Tibial artery (tissue), 4 donors: ENCODE results near the gene SYTL3.

Experiments used
- DNase-seq, 2 donors: peaks; one replicate each; pipeline ENCODE4 v3.0.0-alpha.2; 2019
- H3K27ac ChIP-seq, 2 donors: fragments of 200-600 bp; sonication (generic) in 1 of 2; 1 replicate in 1 of 2; 2 replicates in 1 of 2; pipeline ENCODE4 v1.5.1; 2018 to 2019; ENCODE audit warnings: mild to moderate bottlenecking in 1 of 2
- H3K27me3 ChIP-seq, 2 donors: fragments of 200-600 bp; sonication (generic) in 1 of 2; one replicate each; pipeline versions ENCODE4 v1.5.1 to v1.6.0; 2016 to 2019
- H3K36me3 ChIP-seq, 3 donors: fragments of 200-600 bp; sonication (generic) in 2 of 3; one replicate each; pipeline ENCODE4 v1.5.1; 2016 to 2019; ENCODE audit warnings: mild to moderate bottlenecking in 2 of 3
- H3K4me1 ChIP-seq, 4 donors: fragments of 200-600 bp; sonication (generic) in 2 of 4; 1 replicate in 3 of 4; 2 replicates in 1 of 4; pipeline ENCODE4 v1.5.1; 2016 to 2019
- H3K4me3 ChIP-seq, 2 donors: fragments of 200-600 bp; sonication (generic) in 1 of 2; 1 replicate in 1 of 2; 2 replicates in 1 of 2; pipeline ENCODE4 v1.5.1; 2018 to 2019; ENCODE audit warnings: mild to moderate bottlenecking in 2 of 2
- H3K9me3 ChIP-seq, 3 donors: fragments of 200-600 bp; sonication (generic) in 1 of 3; one replicate each; pipeline ENCODE4 v1.5.1; 2016 to 2019
- CTCF ChIP-seq, 2 experiments: fragments of 200-600 bp in 1 of 2; fragments of 450-650 bp in 1 of 2; IDR thresholded peaks; one replicate each; pipeline ENCODE4 v1.5.1; 2017 to 2019; ENCODE audit warnings: antibody characterized with exemption in 2 of 2, mild to moderate bottlenecking in 1 of 2, moderate library complexity in 1 of 2
- intact Hi-C: fragments of 100-400 bp; cut with DNase I; formaldehyde crosslinking; loops from one replicate; pipeline ENCODE4 v1.15.0; 2023; ENCODE audit warnings: low total_unique reads

Gene SYTL3

GRCh38 chr6:158626360-158627167 lies 23.3 kb upstream of the SYTL3 start:
- H3K9me3 ChIP-seq: no peaks in the 10 kb centered on the region
- H3K27me3 ChIP-seq: no peaks in the 10 kb centered on the region
- DNase-seq: no peak
- peaks cover 0 to 74% (median 40%) of the 10 kb centered on the region in 4 donors for H3K4me1 ChIP-seq
- H3K27ac ChIP-seq: peak overlapping the region; percentile 94
- no peak overlapping the region for H3K4me3 ChIP-seq
- peaks cover 6 to 48% (median 7%) of the 10 kb centered on the region in 3 donors for H3K36me3 ChIP-seq
- intact Hi-C loops: no loop called here
- TF ChIP-seq CTCF (IDR thresholded peaks at IDR 0.05): no peak

- Histone ChIP-seq H3K4me3 (no peak overlapping the region), H3K36me3 (peaks cover 0 to 43% (median 3%) of the 10 kb centered on the region in 3 donors), H3K27me3 (no peaks in the 10 kb centered on the region), H3K9me3 (no peaks in the 10 kb centered on the region), H3K4me1 (peaks cover 0 to 74% (median 38%) of the 10 kb centered on the region in 4 donors), H3K27ac (peak overlapping the region; percentile 94)
- no peak for DNase-seq
- no peak for TF ChIP-seq CTCF (IDR thresholded peaks at IDR 0.05)
- intact Hi-C loops: no loop called here
These were observed 22.5 kb upstream of the SYTL3 start for GRCh38 chr6:158627168-158627939.

GRCh38 chr6:158627940-158628211 lies 22.0 kb upstream of the SYTL3 start:
- no peak for TF ChIP-seq CTCF (IDR thresholded peaks at IDR 0.05)
- Histone ChIP-seq H3K36me3 (peaks cover 0 to 39% (median 3%) of the 10 kb centered on the region in 3 donors), H3K27me3 (no peaks in the 10 kb centered on the region), H3K4me3 (no peak overlapping the region), H3K4me1 (peaks cover 0 to 76% (median 38%) of the 10 kb centered on the region in 4 donors), H3K9me3 (no peaks in the 10 kb centered on the region), H3K27ac (peak overlapping the region; percentile 94)
- DNase-seq: peak in 1 of 2 donors; percentile 62
- intact Hi-C loops: no loop called here

- no peaks in the 10 kb centered on the region for H3K27me3 ChIP-seq
- intact Hi-C loops: no loop called here
- no peak overlapping the region for H3K4me3 ChIP-seq
- no peak for TF ChIP-seq CTCF (IDR thresholded peaks at IDR 0.05)
- DNase-seq: peak in 1 of 2 donors; percentile 66
- H3K36me3 ChIP-seq: peaks cover 0 to 44% (median 7%) of the 10 kb centered on the region in 3 donors
- H3K4me1 ChIP-seq: peaks cover 0 to 72% (median 38%) of the 10 kb centered on the region in 4 donors
- peak overlapping the region; percentile 94 for H3K27ac ChIP-seq
- no peaks in the 10 kb centered on the region for H3K9me3 ChIP-seq
These were observed 21.3 kb upstream of the SYTL3 start for GRCh38 chr6:158628542-158628941.

GRCh38 chr6:158629367-158630221 lies 20.3 kb upstream of the SYTL3 start:
- H3K9me3 ChIP-seq: no peaks in the 10 kb centered on the region
- DNase-seq: peak in 1 of 2 donors; percentile 64
- intact Hi-C loops: no loop called here
- H3K27me3 ChIP-seq: no peaks in the 10 kb centered on the region
- H3K4me3 ChIP-seq: no peak overlapping the region
- peaks cover 0 to 61% (median 35%) of the 10 kb centered on the region in 4 donors for H3K4me1 ChIP-seq
- TF ChIP-seq CTCF (IDR thresholded peaks at IDR 0.05): no peak
- peak overlapping the region; percentile 94 for H3K27ac ChIP-seq
- peaks cover 0 to 44% (median 6%) of the 10 kb centered on the region in 3 donors for H3K36me3 ChIP-seq
